ENCODE measurements around the gene JAKMIP2. TPM values are rescaled to one million over a fixed set of nuclear protein-coding genes. Genes with fewer than 3 reads are reported as not detected.

JAKMIP2 gene
- total and polyA plus RNA-seq, 10 of the 15 experiments (the other 5 are each of a cell fraction or from before 2014, with no cell fraction given), result 0.51 to 1.8 (median 0.89) TPM

DNA sequence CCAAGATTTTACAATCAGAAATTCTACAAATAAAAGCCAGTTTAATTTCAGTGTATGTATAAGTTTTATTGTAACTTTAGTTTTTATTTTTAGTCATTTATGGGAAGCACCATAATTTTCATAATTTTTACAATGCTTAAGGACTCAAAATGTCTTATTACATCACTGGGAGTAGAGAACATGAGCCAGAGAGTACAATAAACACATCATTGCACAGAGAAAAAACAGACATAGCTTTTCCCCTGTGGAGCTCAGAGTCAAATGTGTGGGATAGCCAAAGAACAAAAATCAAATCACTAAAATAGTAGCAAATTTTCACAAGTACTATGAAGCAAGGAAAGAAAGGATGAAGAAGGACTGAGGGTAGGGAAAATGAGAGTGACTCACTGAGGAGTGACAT is 5.5 kb upstream of the JAKMIP2 start (continued):
- TF ChIP-seq NFYA (IDR thresholded peaks at IDR 0.05; ENCODE audit: borderline replicate concordance, low read depth, low read length), result no peak
- no peak for TF ChIP-seq BCLAF1 (IDR thresholded peaks at IDR 0.05)
- no peak for TF ChIP-seq SIN3A (IDR thresholded peaks at IDR 0.05; ENCODE audit: low read depth, low read length)

DNA sequence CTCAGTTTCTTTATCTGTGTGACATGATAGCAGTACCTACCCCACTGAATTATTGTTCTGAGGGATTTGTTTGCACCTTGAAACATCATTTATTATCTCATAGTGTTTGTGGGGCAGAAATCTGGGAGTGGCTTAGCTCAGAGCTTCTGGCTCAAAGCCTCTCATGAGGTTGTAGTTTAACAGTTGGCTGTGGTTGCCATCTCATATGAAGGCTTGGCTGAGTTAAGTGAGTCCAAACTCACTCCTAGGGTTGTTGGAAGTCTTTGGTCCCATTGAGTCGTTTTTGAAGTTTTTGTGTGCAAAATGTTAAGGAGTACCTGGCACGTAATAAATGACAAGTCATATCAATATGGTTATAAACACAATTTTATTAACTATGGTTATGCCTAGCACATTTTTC is 3.6 kb upstream of the JAKMIP2 start:
- Histone ChIP-seq H2AFZ (ENCODE audit: control insufficient read depth, low read depth, low read length) (no peak overlapping the region), H3K4me1 (ENCODE audit: control insufficient read depth, insufficient read depth, low read length) (no peaks in the 10 kb centered on the region), H3K4me3 (no peak overlapping the region), H3K4me2 (ENCODE audit: control insufficient read depth, insufficient read depth) (no peak overlapping the region), H4K20me1 (ENCODE audit: control insufficient read depth, insufficient read depth) (no peaks in the 10 kb centered on the region), H3K9ac (ENCODE audit: control insufficient read depth, insufficient read depth, low read length) (no peak overlapping the region), H3K9me3 (replicated peaks; ENCODE audit: control insufficient read depth, insufficient read depth, low read length) (no peaks in the 10 kb centered on the region), H3K27ac (ENCODE audit: control insufficient read depth, insufficient read depth) (no peak overlapping the region), H3K27me3 (replicated peaks in 1 of 2; ENCODE audit: control insufficient read depth in 2 of 2, insufficient read depth in 2 of 2, low read length in 1 of 2) (no peaks in the 10 kb centered on the region), H3K36me3 (ENCODE audit: control insufficient read depth in 2 of 2, insufficient read depth in 2 of 2, low read length in 1 of 2) (no peaks in the 10 kb centered on the region), H3K79me2 (ENCODE audit: control insufficient read depth, insufficient read depth, low read length) (no peaks in the 10 kb centered on the region)
- in situ Hi-C loops (cut with MboI), result no loop called here
- BruUV-seq (replicated peaks), result no TSS peak
- RAD21 ChIA-PET (ENCODE audit: unreplicated experiment), result no interaction called here
- CTCF ChIA-PET, result no interaction called here
- POLR2A ChIA-PET, result no interaction called here
- intact Hi-C loops (cut with micrococcal nuclease; ENCODE audit: unreplicated experiment), result no loop called here
- ATAC-seq (no peak), DNase-seq (ENCODE audit: low read depth, low spot score) (no peak), FAIRE-seq (no peak)
- TF ChIP-seq MEF2B (IDR thresholded peaks at IDR 0.05; ENCODE audit: partially characterized antibody, poor library complexity, severe bottlenecking), result no peak
- SMC1A ChIA-PET (ENCODE audit: uncharacterized antibody, unreplicated experiment), result interaction anchor here (1.2 kb wide), 1 partner anchor 10 kb away, joined by 3 read pairs; no protein-coding TSS in a partner anchor
- 14% methylated on average over 2 of the region's 2 CpGs for WGBS (ENCODE audit: insufficient coverage, insufficient replicate concordance, low lambda C conversion rate, missing lambda C conversion rate)

Measured in GM12878 (cell line).